A172 (cell line): ENCODE data around the gene PRRC2A. TPM values are rescaled to one million over a fixed set of nuclear protein-coding genes. Genes with fewer than 3 reads are reported as not detected.

Source experiments
- DNase-seq: peaks from one replicate; pipeline ENCODE4 v3.0.0-alpha.2; 2015; ENCODE audit warnings: low spot score
- total RNA-seq: library from RNA; depleted of rRNA; stranded (reverse); fragments of >200 nt; shearing (Covaris generic); gene quantifications from 2 replicates; pipeline ENCODE4 v1.2.3, GENCODE V29; 2014; rRNA removed

PRRC2A gene
- 46.7 and 55.9 TPM in 2 replicates for total RNA-seq

GRCh38 chr6:31620586-31621319 is at the start of gene PRRC2A:
TSS of gene PRRC2A (plus strand) at chr6:31620715. CDS start at chr6:31622790, 2,075 bp downstream.
- DNase-seq = peak; percentile 72

- no peak for DNase-seq
Observed at GRCh38 chr6:31572041-31572911, 48.2 kb upstream of the PRRC2A start, which contains the start of gene LTA. TSS of gene LTA (plus strand) at chr6:31572289. CDS start at chr6:31572743, 454 bp downstream.

GRCh38 chr6:31573239-31574105 is 47.0 kb upstream of the PRRC2A start:
- DNase-seq = no peak

- no peak for DNase-seq
Observed at GRCh38 chr6:31574106-31575061, 46.1 kb upstream of the PRRC2A start.

- DNase-seq = no peak
Observed at GRCh38 chr6:31575335-31575901, 45.1 kb upstream of the PRRC2A start, which contains the start of gene TNF. TSS of gene TNF (plus strand) at chr6:31575565. CDS start at chr6:31575742, 177 bp downstream.

GRCh38 chr6:31575952-31576685 is 44.4 kb upstream of the PRRC2A start:
- DNase-seq = no peak

- no peak for DNase-seq
Observed at GRCh38 chr6:31576897-31577578, 43.5 kb upstream of the PRRC2A start.

GRCh38 chr6:31577579-31577966 is 42.9 kb upstream of the PRRC2A start:
- DNase-seq = no peak

GRCh38 chr6:31578184-31579118 is 42.1 kb upstream of the PRRC2A start:
- DNase-seq = peak; percentile 11

GRCh38 chr6:31579119-31579505 is 41.4 kb upstream of the PRRC2A start:
- DNase-seq = no peak

GRCh38 chr6:31579546-31580437 is 40.7 kb upstream of the PRRC2A start:
- no peak for DNase-seq

- DNase-seq = no peak
Observed at GRCh38 chr6:31580438-31580740, 40.1 kb upstream of the PRRC2A start.

GRCh38 chr6:31580807-31581433 is 39.6 kb upstream of the PRRC2A start:
- DNase-seq = peak; percentile 48

GRCh38 chr6:31581434-31582229 is 38.9 kb upstream of the PRRC2A start:
- no peak for DNase-seq

GRCh38 chr6:31582230-31582643 is 38.3 kb upstream of the PRRC2A start, which contains the start of gene LTB:
TSS of gene LTB (minus strand) at chr6:31582424. CDS start at chr6:31582417, 7 bp downstream.
- no peak for DNase-seq
